MM.1S (cell line): ENCODE results near the gene CUL2.

Source experiments
- CTCF ChIP-seq: fragments of 300-600 bp; sonication (generic); IDR thresholded peaks from 2 replicates; pipeline ENCODE4 v1.5.1; 2016; ENCODE audit warnings: antibody characterized with exemption, low read length, mixed read lengths
- EZH2 ChIP-seq: fragments of 300-600 bp; sonication (generic); optimal IDR thresholded peaks from 2 replicates; pipeline ENCODE3; 2017; ENCODE audit warnings: low read depth, mild to moderate bottlenecking, antibody characterized with exemption, low read length, mixed read lengths

GRCh38 chr10:34985146-34985545 is 105.0 kb downstream of the CUL2 start:
- TF ChIP-seq CTCF: no peak
- TF ChIP-seq EZH2: no peak
